ENCODE results near the gene CD48. TPM values are rescaled to one million over a fixed set of nuclear protein-coding genes. Genes with fewer than 3 reads are reported as not detected.

The CD48 gene
- total RNA-seq, 1 donor from 2014 or later = not detected

GRCh38 chr1:160750608-160751007 is 39.0 kb upstream of the CD48 start:
- Mint-ChIP-seq H3K27ac (ENCODE audit: unreplicated experiment) (no peak overlapping the region), H3K36me3 (ENCODE audit: low read depth, unreplicated experiment) (no peaks in the 10 kb centered on the region), H3K9me3 (ENCODE audit: unreplicated experiment) (no peaks in the 10 kb centered on the region), H3K4me1 (ENCODE audit: unreplicated experiment) (no peaks in the 10 kb centered on the region), H3K4me3 (ENCODE audit: unreplicated experiment) (no peak overlapping the region), H3K27me3 (ENCODE audit: unreplicated experiment) (peaks cover 3% of the 10 kb centered on the region)
- TF ChIP-seq CTCF (IDR thresholded peaks at IDR 0.05; ENCODE audit: unreplicated experiment) = no peak
- DNase-seq (ENCODE audit: low spot score) = no peak

- Mint-ChIP-seq H3K9me3 (ENCODE audit: unreplicated experiment) (no peaks in the 10 kb centered on the region), H3K4me1 (ENCODE audit: unreplicated experiment) (no peaks in the 10 kb centered on the region), H3K27me3 (ENCODE audit: unreplicated experiment) (peaks cover 3% of the 10 kb centered on the region), H3K27ac (ENCODE audit: unreplicated experiment) (no peak overlapping the region), H3K36me3 (ENCODE audit: low read depth, unreplicated experiment) (no peaks in the 10 kb centered on the region), H3K4me3 (ENCODE audit: unreplicated experiment) (no peak overlapping the region)
- no peak for TF ChIP-seq CTCF (IDR thresholded peaks at IDR 0.05; ENCODE audit: unreplicated experiment)
- no peak for DNase-seq (ENCODE audit: low spot score)
Observed at GRCh38 chr1:160748878-160749269, 37.3 kb upstream of the CD48 start.

GRCh38 chr1:160748181-160748877 is 36.7 kb upstream of the CD48 start:
- DNase-seq (ENCODE audit: low spot score) = no peak
- H3K9me3 Mint-ChIP-seq (ENCODE audit: unreplicated experiment) = no peaks in the 10 kb centered on the region
- H3K4me1 Mint-ChIP-seq (ENCODE audit: unreplicated experiment) = no peaks in the 10 kb centered on the region
- TF ChIP-seq CTCF (IDR thresholded peaks at IDR 0.05; ENCODE audit: unreplicated experiment) = no peak
- H3K27ac Mint-ChIP-seq (ENCODE audit: unreplicated experiment) = no peak overlapping the region
- H3K4me3 Mint-ChIP-seq (ENCODE audit: unreplicated experiment) = no peak overlapping the region
- H3K27me3 Mint-ChIP-seq (ENCODE audit: unreplicated experiment) = peaks cover 3% of the 10 kb centered on the region
- H3K36me3 Mint-ChIP-seq (ENCODE audit: low read depth, unreplicated experiment) = no peaks in the 10 kb centered on the region

DNA sequence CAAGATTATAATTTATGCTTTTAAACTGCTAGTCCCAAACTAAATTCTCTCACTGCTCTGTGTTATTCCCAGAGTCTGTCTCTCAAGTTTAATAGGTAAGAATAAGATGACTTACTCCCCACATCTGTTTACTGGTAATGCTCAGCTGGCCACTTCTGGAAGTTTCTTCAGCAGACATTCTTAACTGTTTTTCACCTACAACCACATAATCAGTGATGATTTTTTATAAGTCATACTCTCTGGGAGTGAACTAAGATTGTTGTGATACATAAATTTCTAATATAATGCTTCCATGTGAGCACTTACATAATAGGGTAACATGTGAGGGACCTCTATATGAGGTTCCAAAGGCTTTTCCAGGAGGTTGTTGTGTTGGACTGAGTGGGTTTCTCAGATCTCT is 36.1 kb upstream of the CD48 start:
- no peak for TF ChIP-seq CTCF (IDR thresholded peaks at IDR 0.05; ENCODE audit: unreplicated experiment)
- Mint-ChIP-seq H3K4me1 (ENCODE audit: unreplicated experiment) (peaks cover 3% of the 10 kb centered on the region), H3K36me3 (ENCODE audit: low read depth, unreplicated experiment) (no peaks in the 10 kb centered on the region), H3K9me3 (ENCODE audit: unreplicated experiment) (no peaks in the 10 kb centered on the region), H3K27ac (ENCODE audit: unreplicated experiment) (no peak overlapping the region), H3K27me3 (ENCODE audit: unreplicated experiment) (peaks cover 3% of the 10 kb centered on the region), H3K4me3 (ENCODE audit: unreplicated experiment) (no peak overlapping the region)
- no peak for DNase-seq (ENCODE audit: low spot score)

DNA sequence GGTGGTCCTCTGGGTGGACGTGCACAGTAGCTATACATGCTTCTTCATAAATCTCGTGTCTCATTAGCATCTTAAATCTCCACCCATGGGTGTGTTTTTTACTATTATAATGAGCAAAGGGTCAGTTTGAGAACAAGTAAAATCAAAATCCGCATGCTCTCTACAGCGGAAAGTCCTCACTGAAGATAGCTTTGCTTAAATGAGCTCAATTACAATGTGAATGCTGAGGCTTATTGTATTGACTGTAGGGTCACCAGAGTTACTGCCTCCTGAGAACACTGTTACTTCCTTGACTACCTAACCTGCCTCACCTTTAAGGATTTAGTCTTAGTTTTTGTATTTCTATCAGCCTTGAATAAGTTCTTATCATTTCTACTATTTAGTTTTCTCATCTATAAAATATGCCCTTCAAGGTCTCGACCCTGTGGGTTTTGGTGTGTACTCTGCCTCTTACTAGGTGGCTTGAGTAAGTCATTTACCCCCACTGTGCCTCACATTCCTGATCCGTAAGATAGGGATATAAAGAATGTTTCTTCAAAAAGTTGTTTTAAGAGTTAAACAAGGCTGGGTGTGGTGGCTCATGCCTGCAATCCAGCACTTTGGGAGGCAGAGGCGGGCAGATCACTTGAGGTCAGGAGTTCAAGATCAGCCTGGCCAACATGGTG is 35.3 kb upstream of the CD48 start:
- Mint-ChIP-seq H3K9me3 (ENCODE audit: unreplicated experiment) (no peaks in the 10 kb centered on the region), H3K27me3 (ENCODE audit: unreplicated experiment) (peaks cover 3% of the 10 kb centered on the region), H3K36me3 (ENCODE audit: low read depth, unreplicated experiment) (no peaks in the 10 kb centered on the region), H3K4me1 (ENCODE audit: unreplicated experiment) (peaks cover 10% of the 10 kb centered on the region), H3K27ac (ENCODE audit: unreplicated experiment) (no peak overlapping the region), H3K4me3 (ENCODE audit: unreplicated experiment) (no peak overlapping the region)
- no peak for TF ChIP-seq CTCF (IDR thresholded peaks at IDR 0.05; ENCODE audit: unreplicated experiment)
- no peak for DNase-seq (ENCODE audit: low spot score)
